Measurements from ENCODE around the gene MECP2.

- TF ChIP-seq, protein P1, sequence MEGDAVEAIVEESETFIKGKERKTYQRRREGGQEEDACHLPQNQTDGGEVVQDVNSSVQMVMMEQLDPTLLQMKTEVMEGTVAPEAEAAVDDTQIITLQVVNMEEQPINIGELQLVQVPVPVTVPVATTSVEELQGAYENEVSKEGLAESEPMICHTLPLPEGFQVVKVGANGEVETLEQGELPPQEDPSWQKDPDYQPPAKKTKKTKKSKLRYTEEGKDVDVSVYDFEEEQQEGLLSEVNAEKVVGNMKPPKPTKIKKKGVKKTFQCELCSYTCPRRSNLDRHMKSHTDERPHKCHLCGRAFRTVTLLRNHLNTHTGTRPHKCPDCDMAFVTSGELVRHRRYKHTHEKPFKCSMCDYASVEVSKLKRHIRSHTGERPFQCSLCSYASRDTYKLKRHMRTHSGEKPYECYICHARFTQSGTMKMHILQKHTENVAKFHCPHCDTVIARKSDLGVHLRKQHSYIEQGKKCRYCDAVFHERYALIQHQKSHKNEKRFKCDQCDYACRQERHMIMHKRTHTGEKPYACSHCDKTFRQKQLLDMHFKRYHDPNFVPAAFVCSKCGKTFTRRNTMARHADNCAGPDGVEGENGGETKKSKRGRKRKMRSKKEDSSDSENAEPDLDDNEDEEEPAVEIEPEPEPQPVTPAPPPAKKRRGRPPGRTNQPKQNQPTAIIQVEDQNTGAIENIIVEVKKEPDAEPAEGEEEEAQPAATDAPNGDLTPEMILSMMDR (IDR thresholded peaks at IDR 0.05) = no peak
- no peak for TF ChIP-seq EZH2 (IDR thresholded peaks at IDR 0.05; ENCODE audit: borderline replicate concordance, insufficient read depth, low read depth, low read length, poor library complexity, severe bottlenecking)
Measured at GRCh38 chrX:154142950-154143745, 45.6 kb upstream of the MECP2 start.

Data from B cell (primary cell).